RPMI7951 (cell line): Measurements from ENCODE around the gene CLMP. TPM values are rescaled to one million over a fixed set of nuclear protein-coding genes. Genes with fewer than 3 reads are reported as not detected.

Experiments
- DNase-seq: peaks from one replicate; pipeline ENCODE4 v3.0.0-alpha.2; 2012; ENCODE audit warnings: low read depth
- total RNA-seq: library from RNA; depleted of rRNA; stranded (reverse); fragments of >200 nt; shearing (Covaris generic); gene quantifications from 2 replicates; pipeline ENCODE4 v1.2.3, GENCODE V29; 2014; rRNA removed

Gene CLMP
- total RNA-seq, result 42.7 and 44.9 TPM in 2 replicates

DNA sequence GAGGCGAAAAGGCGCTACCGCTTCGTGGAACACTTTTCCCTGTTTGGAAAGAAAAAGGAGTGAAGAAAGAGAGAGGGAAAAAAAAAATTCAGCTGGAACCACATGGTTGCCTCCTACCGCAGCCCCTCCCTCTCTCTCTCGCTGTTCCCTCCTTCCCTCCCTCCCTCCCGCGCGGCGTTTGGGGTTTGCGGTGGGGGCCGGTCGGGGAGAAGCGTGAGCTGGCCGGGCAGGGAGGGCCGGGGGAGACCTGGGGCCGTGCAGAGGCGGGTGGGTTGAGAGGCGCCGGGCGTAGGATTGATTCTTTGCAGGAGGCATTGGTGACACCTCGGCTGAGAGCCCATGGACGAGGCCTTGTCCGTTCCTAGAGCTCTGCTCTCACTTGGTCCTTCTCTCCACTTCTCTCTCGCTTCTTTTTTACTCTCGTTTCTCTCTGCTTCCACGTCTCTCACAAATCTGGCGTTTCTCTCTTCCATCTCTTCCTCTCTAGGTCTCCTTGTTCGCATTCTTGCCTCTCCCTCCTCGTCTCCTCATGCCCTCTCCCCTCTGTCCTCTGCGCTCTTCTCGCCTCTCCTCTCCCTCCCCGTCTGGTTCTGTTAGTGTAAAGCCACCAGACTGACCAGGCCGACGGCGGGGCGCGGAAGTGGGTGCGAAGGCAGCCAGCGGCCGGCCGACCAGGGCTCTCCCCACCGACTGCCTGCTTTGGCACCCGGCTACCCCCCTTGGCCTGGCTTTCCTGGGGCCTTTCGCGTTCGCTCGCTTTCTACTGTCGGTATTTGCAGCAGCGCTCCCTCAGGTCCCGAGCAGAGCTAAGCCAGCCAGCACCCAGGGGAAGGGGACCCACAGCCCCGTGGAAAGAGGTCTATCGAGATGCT is at the start of gene CLMP:
Gene CLMP (minus strand): TSS at position 61 of the 872 bp plus-strand sequence. CDS start 308 bp downstream, outside the sequence.
- DNase-seq, result peak; percentile 78

- DNase-seq, result no peak
These were observed 47.0 kb upstream of the CLMP start for GRCh38 chr11:123241874-123242543.

DNA sequence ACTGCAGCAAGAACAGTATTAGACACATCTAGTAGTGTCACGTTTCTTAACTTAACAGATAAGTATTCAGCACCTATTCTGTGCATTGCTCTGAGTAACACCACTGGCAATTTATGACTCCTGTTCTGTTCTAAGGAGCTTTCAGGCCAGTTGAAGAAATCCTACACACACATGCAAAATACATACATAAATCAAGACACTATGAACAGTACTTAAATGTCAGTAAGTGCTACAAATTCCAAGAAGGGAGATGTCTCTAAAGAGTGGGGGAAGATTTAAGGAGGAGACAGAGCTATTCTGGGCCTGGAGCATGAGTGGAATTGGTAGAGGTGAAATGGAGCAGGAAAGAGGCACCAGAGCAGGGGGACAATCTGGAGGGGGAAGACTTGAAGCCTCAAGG is 46.2 kb upstream of the CLMP start:
- no peak for DNase-seq

- peak; percentile 76 for DNase-seq
These were observed 44.4 kb upstream of the CLMP start for GRCh38 chr11:123239191-123240150.

DNA sequence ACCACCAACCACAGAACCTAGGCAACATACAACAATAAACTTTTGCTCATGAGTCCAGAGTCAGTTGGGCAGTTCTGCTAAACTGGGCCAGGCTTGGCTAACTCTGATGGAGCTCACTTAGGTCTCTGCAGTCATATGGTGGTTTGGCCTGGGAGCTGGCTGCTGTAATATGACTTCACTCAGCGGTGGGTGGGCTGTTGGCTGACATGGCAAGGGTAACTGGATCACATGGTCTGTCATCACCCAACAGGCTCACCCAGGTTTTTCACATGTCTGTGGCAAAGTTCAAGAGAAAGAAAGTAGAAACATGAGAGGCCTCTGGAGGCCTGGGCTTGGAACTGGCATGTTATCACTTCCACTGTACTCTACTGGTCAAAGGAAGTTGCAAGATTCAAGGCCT is 43.2 kb upstream of the CLMP start:
- DNase-seq, result peak; percentile 44

DNA sequence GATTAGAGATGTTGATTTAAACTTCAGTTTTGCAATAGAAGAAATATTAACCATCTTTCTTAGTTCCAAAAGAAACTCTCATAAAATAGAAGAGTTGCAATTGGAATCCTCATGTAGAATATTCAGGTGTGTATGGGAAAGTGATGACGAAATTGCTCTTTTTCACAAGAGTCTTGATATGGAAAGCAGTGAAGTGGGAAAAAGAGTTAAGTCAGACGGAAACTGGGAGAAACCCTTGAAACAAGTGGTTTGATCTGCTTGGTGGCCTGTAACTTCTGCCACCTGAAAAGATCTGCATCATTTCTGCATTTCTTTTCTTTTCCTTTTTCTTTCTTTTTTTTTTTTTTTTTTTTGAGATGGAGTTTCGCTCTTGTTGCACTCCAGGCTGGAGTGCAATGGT is 41.8 kb upstream of the CLMP start:
- DNase-seq, result no peak

GRCh38 chr11:123235656-123236261 is 40.7 kb upstream of the CLMP start:
- DNase-seq, result no peak

GRCh38 chr11:123235117-123235655 is 40.1 kb upstream of the CLMP start:
- no peak for DNase-seq

GRCh38 chr11:123233975-123234334 is 38.9 kb upstream of the CLMP start:
- no peak for DNase-seq

DNA sequence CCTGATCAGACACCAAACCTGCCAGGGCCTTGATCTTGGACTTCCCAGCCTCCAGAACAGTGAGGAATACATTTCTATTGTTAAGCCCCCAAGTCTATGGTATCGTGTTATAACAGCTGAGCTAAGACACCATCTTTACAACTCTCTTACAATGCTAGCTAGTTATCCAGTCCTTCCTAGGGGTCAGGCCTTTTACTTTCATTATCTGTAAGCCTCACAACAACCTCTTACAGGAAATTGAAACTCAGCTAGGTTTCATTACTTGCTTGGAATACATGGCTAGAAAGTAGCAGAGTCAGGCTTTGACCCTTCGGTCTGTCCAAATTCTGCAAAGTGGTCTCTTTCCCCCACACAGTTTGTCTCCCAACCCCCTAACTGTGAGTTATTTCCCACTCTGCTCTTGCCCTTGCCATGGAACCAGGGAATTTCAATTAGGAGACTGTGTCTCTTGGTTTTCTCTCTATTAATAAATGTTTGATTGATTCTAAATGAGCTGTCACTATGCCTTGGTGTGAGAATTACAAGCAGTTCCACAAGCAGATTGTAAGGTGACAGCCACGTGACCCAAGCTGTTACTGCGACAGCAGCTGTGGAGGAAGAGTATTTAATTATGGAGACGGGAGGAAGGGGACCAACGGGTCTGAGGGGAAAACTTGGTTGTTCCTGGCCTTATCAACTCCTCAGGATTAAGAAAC is 38.4 kb upstream of the CLMP start:
- DNase-seq, result peak; percentile 36

DNA sequence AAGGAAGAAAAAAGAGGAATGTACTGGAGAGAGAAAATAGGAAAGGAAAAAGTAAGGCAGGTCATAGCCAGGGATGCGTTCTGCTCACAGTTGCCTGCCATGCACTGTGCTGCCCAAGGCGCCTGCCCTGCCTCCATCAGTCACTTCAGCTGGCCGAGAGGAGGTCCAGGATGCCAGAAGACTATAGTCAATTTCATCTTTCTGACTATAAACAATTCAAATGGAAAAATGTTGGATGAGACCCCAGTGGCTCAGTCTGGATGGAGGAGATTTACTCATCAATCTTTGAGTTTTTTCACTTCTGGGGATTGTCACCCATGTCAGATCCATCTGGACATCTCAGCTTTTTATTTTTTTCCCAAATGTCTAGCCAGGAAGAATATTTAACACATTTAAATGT is 36.7 kb upstream of the CLMP start:
- DNase-seq, result no peak

- peak; percentile 48 for DNase-seq
These were observed 36.2 kb upstream of the CLMP start for GRCh38 chr11:123231256-123231655.

DNA sequence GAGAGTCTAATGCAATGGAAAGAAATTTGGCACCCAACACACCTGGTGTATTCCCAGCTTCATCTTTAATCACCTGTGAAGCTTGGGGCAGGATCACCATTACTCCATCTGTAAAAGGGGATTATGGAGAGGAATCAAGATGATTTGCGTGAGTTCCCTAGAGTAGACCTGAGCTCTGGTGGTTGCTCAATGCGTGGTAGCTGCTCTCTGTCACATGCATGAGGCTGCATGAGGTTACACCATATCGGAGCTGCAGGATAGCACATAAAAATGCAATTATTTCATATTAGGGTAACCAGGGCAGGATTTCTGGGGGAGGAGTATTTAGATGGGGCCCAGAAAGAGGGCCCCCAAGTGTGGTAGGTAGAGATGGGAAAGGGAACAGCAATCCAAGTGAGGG is 35.3 kb upstream of the CLMP start:
- DNase-seq, result no peak

DNA sequence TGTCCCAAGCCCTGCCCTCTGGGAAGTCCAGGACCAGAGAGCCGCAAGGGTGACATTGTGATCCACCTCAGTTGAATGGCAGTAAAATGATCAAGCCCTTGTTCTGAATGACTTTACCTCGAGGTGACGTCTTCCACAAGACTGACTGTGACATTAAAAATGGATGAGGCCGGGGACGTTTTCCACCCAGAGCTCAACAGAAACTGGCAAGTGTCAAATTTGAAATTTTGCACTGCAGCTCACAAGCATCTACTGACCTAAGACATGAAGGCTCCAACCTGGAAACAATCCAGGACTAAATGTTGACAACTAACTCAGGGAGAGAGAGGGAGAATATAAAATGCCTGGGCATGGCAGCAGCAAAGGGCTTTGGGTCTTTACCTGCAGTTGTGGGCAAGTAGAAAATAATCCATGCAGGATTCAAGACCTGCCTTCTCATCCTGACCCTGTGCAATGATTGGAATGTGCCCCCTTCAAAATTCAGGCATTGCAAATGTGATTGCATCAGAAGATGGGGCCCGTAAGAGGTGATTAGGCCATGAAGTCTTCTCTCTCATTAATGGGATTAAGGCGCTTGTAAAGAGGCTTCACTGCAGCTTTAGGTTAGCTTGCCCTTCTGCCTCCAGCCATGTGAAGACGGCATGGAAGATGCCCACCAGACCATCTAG is 33.6 kb upstream of the CLMP start:
- no peak for DNase-seq

GRCh38 chr11:123227763-123228495 is 32.9 kb upstream of the CLMP start:
- no peak for DNase-seq

- DNase-seq, result no peak
These were observed 26.5 kb upstream of the CLMP start for GRCh38 chr11:123221584-123221983.

DNA sequence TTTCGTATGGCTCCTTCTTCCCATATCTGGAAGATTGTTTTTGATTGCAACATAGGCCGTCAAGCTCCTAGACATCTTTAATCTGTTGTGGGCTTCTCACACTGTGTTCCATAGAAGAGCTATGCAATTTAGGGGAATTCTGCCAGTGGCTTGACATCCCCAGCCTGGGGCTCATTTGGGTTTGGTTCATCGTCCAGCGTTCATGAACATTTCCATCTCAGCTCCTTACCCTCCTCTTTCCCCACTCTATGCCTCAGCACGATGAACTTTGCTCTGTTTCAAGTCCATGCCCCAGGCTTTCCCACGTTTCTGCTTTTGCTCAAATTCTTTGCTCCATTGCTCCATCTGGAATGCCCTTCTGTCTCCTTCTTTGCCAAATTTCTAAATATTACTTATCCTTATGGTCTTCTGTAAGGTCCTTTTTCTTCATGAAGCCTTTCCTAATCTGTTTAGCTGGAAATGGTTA is 26.1 kb upstream of the CLMP start:
- peak; percentile 50 for DNase-seq

DNA sequence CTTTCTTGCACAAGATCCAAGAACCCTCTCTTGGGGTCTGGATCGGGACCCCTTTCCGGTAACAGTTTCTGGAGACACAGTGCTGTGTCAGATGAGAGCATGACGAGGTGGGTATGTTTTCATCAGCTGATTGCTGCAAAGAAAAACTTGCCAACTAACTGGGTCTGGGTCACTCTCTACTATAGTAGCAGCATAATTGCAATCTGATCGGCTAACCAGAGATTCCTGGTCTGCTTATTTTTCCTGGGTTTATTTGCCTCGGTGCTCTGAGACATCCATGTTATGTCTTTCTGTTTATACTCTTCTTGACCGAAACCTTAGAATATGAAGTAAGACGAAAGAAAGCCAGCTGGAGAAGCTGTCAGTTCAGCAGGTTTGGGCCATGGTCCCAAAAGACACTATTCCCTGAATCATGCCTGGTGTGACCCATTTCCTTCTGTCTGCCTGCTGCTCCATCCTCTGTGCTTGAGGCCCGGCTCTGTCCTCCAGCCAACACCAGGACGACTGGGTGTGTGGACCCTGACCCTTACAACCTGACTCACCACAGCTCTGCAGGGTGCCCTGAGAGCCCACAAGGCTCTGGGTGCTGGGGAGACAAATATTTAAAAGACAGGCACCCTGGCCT is 24.1 kb upstream of the CLMP start:
- DNase-seq, result peak; percentile 38

- DNase-seq, result peak; percentile 74
These were observed 23.4 kb upstream of the CLMP start for GRCh38 chr11:123218451-123218850.
